GM12878 (cell line): ENCODE measurements around the gene LAMA2. TPM values are rescaled to one million over a fixed set of nuclear protein-coding genes. Genes with fewer than 3 reads are reported as not detected.

Experiments used
- ATAC-seq: fragments of 200-7000 bp; cut with Tn5 transposase; 3 replicates; pipeline ENCODE4 v1.9.1; 2020; ENCODE audit warnings: mild to moderate bottlenecking, moderate library complexity
- BruUV-seq: library from RNA; stranded (reverse); fragments of 400-500 nt; replicated peaks from 2 replicates; lab custom pipeline; 2021; lab: Mats Ljungman, UMichigan
- CTCF ChIA-PET: fragments of 300-600 bp; sonication (Branson Sonifier 250); formaldehyde crosslinking; extraction: SDS; loops from one replicate; lab custom pipeline; 2021; ENCODE audit warnings: inconsistent platforms; lab: Yijun Ruan, JAX
- POLR2A ChIA-PET: fragments of 350-600 bp; formaldehyde crosslinking; extraction: SDS; loops from one replicate; lab custom pipeline; 2021; ENCODE audit warnings: inconsistent platforms; lab: Charles Lee
- RAD21 ChIA-PET: fragments of 300-600 bp; sonication (Branson Sonifier 250); formaldehyde crosslinking; loops from one replicate; lab custom pipeline; 2023; ENCODE audit warnings: antibody characterized with exemption; ENCODE audit not compliant: unreplicated experiment; lab: Charles Lee
- SMC1A ChIA-PET: fragments of 300-600 bp; sonication (Branson Sonifier 250); formaldehyde crosslinking; loops from one replicate; lab custom pipeline; 2023; ENCODE audit not compliant: unreplicated experiment, uncharacterized antibody; lab: Charles Lee
- DNase-seq: peaks from one replicate; pipeline ENCODE4 v3.0.0-alpha.2; 2011; ENCODE audit warnings: low read depth, low spot score
- FAIRE-seq: peaks from 3 replicates; lab custom pipeline; 2011; peaks lifted over from hg19 to GRCh38; lab: Jason Lieb, UNC
- H2AFZ ChIP-seq: 2 replicates; pipeline ENCODE4 v1.6.0; 2011; ENCODE audit warnings: low read depth, low read length, control low read depth; ENCODE audit not compliant: control insufficient read depth
- H3K27ac ChIP-seq: 2 replicates; pipeline ENCODE4 v1.5.1; 2011; ENCODE audit warnings: control low read depth; ENCODE audit not compliant: control insufficient read depth, insufficient read depth
- H3K27me3 ChIP-seq, 2 experiments: replicated peaks in 1 of 2; 2 replicates each; pipeline versions ENCODE4 v1.6.0 to v1.6.1; 2011; ENCODE audit warnings: low read length in 1 of 2; ENCODE audit not compliant: control insufficient read depth in 2 of 2, insufficient read depth in 2 of 2
- H3K36me3 ChIP-seq, 2 experiments: 2 replicates each; pipeline ENCODE4 v1.5.1; 2011; ENCODE audit warnings: low read length in 1 of 2; ENCODE audit not compliant: control insufficient read depth in 2 of 2, insufficient read depth in 2 of 2
- H3K4me1 ChIP-seq: 2 replicates; pipeline ENCODE4 v1.6.1; 2011; ENCODE audit warnings: mild to moderate bottlenecking, low read length, moderate library complexity, mixed read lengths; ENCODE audit not compliant: control insufficient read depth, insufficient read depth
- H3K4me2 ChIP-seq: 2 replicates; pipeline ENCODE4 v1.6.0; 2011; ENCODE audit warnings: control low read depth; ENCODE audit not compliant: control insufficient read depth, insufficient read depth
- H3K4me3 ChIP-seq: fragments of 200-600 bp; sonication (generic); 2 replicates; pipeline ENCODE4 v1.5.1; 2016
- H3K79me2 ChIP-seq: 2 replicates; pipeline ENCODE4 v1.6.0; 2011; ENCODE audit warnings: low read length; ENCODE audit not compliant: control insufficient read depth, insufficient read depth
- H3K9ac ChIP-seq: 2 replicates; pipeline ENCODE4 v1.8.0; 2011; ENCODE audit warnings: low read length, control low read depth, mixed read lengths; ENCODE audit not compliant: control insufficient read depth, insufficient read depth
- H3K9me3 ChIP-seq: replicated peaks from 3 replicates; pipeline ENCODE4 v1.5.1; 2011; ENCODE audit warnings: mild to moderate bottlenecking, low read length; ENCODE audit not compliant: control insufficient read depth, insufficient read depth
- H4K20me1 ChIP-seq: 2 replicates; pipeline ENCODE4 v1.6.0; 2011; ENCODE audit not compliant: control insufficient read depth, insufficient read depth
- CTCF ChIP-seq, 3 experiments: IDR thresholded peaks in 2 of 3; conservative IDR thresholded peaks in 1 of 3; 2 replicates each; pipeline ENCODE4 v1.5.1; 2011; ENCODE audit warnings: low read depth in 3 of 3, low read length in 3 of 3, mild to moderate bottlenecking in 3 of 3, control low read depth in 2 of 3, moderate library complexity in 2 of 3, inconsistent platforms in 1 of 3, mixed read lengths in 1 of 3; ENCODE audit not compliant: control insufficient read depth in 2 of 3, insufficient read depth in 1 of 3; ENCODE audit errors: extremely low read depth in 1 of 3
- E4F1 ChIP-seq: fragments of 450-650 bp; IDR thresholded peaks from 2 replicates; pipeline ENCODE4 v1.6.1; 2018; ENCODE audit warnings: borderline replicate concordance, mild to moderate bottlenecking; ENCODE audit not compliant: partially characterized antibody
- EED ChIP-seq: sonication (generic); IDR thresholded peaks from 2 replicates; pipeline ENCODE4 v1.6.1; 2016; ENCODE audit warnings: antibody characterized with exemption, low read depth
- ZBED1 ChIP-seq: IDR thresholded peaks from 2 replicates; pipeline ENCODE4 v1.6.1; 2016; ENCODE audit warnings: borderline replicate concordance
- WGBS: methylation state at CpG from one replicate; pipeline ENCODE4 v1.1.6; 2016; ENCODE audit warnings: low lambda C conversion rate; ENCODE audit not compliant: insufficient replicate concordance, insufficient coverage; ENCODE audit errors: missing lambda C conversion rate; 5-methylcytosine and 5-hydroxymethylcytosine counted together
- in situ Hi-C: fragments of 300-500 bp; cut with MboI; formaldehyde crosslinking; loops from 9 replicates; pipeline ENCODE4 v1.14.3; 2018; ENCODE audit warnings: mixed read lengths
- intact Hi-C: fragments of 100-400 bp; cut with micrococcal nuclease; formaldehyde crosslinking; loops from one replicate; pipeline ENCODE4 v1.14.2; 2022; ENCODE audit not compliant: unreplicated experiment
- polyA plus RNA-seq, 11 experiments: library from polyadenylated mRNA; depleted of rRNA in 4 of 11; unstranded in 6 of 11; stranded (reverse) in 5 of 11; fragments of >200 nt; fragmentation: Nextera tagmentation in 4 of 11; fragmentation: Illumina TruSeq in 1 of 11; extraction: Ambion mirVana in 4 of 11; extraction: Trizol in 1 of 11; gene quantifications; 1 replicate in 1 of 11; 2 replicates in 10 of 11; pipeline versions ENCODE4 v1.2.1 to v1.2.3, GENCODE V29; 2011 to 2016; ENCODE audit warnings: inconsistent platforms in 2 of 11, missing spikeins in 2 of 11, low read depth in 1 of 11
- total RNA-seq, 4 experiments: library from RNA; depleted of rRNA in 3 of 4; stranded (reverse); fragments of >200 nt in 3 of 4; fragmentation: Illumina TruSeq in 1 of 4; extraction: Trizol in 1 of 4; gene quantifications; 2 replicates each; pipeline versions ENCODE4 v1.2.1 to v1.2.3, GENCODE V29; 2013 to 2021

Gene LAMA2
- total and polyA plus RNA-seq, 10 of the 15 experiments (the other 5 are each of a cell fraction or from before 2014, with no cell fraction given), result 0.04 to 2.0 (median 0.37) TPM; not detected in 1

GRCh38 chr6:129292836-129293235, 409.9 kb downstream of the LAMA2 start:
- intact Hi-C loops, result no loop called here
- no peak overlapping the region for H2AFZ ChIP-seq
- BruUV-seq, result no TSS peak
- no peak for DNase-seq
- H3K36me3 ChIP-seq, result no peaks in the 10 kb centered on the region
- H3K27me3 ChIP-seq, result no peaks in the 10 kb centered on the region
- no peak for FAIRE-seq
- H3K9ac ChIP-seq, result no peak overlapping the region
- H3K4me2 ChIP-seq, result no peak overlapping the region
- TF ChIP-seq EED (no peak), ZBED1 (no peak), E4F1 (no peak), CTCF (IDR thresholded peaks at IDR 0.05 in 2 of 3, conservative IDR thresholded peaks at IDR 0.05 in 1 of 3; ENCODE audit: control insufficient read depth in 2 of 3, extremely low read depth in 1 of 3, insufficient read depth in 1 of 3, low read depth in 3 of 3, low read length in 3 of 3) (no peak)
- no peaks in the 10 kb centered on the region for H3K79me2 ChIP-seq
- H4K20me1 ChIP-seq, result no peaks in the 10 kb centered on the region
- in situ Hi-C loops, result no loop called here
- no peak overlapping the region for H3K4me3 ChIP-seq
- H3K27ac ChIP-seq, result no peak overlapping the region
- no peak for ATAC-seq
- RAD21 ChIA-PET, result no interaction called here
- SMC1A ChIA-PET, result no interaction called here
- 83% methylated on average over 15 of the region's 15 CpGs for WGBS
- no peaks in the 10 kb centered on the region for H3K9me3 ChIP-seq
- no peaks in the 10 kb centered on the region for H3K4me1 ChIP-seq
- POLR2A ChIA-PET, result no interaction called here
- CTCF ChIA-PET, result no interaction called here
